NCI-H1436 treated with DMSO at 0.1 percent for 48 hours (cell line): Measurements from ENCODE around the gene CCL24.
"Not testable (repeated sequence)": the region's sequence is repeated elsewhere in the genome, so short reads cannot be mapped to it uniquely, and the experiment has no call there.

Source experiments
- DNase-seq: peaks from one replicate; lab custom pipeline; 2025; lab: John Stamatoyannopoulos, UW

The CCL24 gene, protein sequence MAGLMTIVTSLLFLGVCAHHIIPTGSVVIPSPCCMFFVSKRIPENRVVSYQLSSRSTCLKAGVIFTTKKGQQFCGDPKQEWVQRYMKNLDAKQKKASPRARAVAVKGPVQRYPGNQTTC

DNA sequence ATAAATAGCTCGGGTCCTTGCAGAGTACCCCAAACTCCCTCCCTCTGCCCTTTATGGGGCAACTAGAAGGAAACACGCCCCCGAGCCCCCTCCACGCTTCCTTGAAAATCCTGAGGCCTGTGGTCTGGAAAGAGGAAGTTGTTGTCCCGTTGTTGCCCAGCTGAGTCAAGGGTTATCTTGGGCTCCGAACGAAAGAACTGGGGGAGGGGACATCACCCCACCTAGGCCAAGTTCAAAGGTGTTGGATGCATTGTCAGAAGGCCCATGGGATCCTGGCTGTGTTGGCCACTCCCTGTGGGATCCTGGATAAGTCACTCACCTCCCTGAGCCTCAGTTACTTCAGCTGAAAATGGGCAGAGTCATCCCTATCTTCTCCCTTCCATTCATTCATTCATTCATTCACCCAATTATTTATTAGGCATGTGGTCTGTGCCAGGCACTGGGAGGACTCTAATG is at the start of gene CCL24:
CCL24 (minus strand) TSS at position 26 of the 456 bp plus-strand sequence. CDS start 91 bp downstream, outside the sequence.
- no peak for DNase-seq

DNA sequence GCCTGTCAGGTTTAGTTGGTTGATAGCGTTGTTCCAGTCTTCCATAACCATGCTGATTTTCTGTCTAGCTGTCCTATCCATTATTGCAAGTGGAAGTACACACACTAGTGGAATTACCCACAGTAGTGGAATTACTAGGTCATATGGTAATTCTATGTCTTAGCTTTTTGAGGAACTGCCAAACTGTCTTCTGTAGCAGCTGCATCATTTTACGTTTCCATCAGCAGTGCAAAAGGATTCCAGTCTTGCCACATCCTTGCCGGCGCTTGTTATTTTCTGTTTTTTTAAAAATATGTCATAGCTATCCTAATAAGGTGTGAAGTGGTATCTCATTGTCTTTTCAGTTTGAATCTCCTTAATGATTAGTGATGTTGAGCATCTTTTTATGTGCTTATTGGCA is 48.0 kb upstream of the CCL24 start:
- DNase-seq = no peak

DNA sequence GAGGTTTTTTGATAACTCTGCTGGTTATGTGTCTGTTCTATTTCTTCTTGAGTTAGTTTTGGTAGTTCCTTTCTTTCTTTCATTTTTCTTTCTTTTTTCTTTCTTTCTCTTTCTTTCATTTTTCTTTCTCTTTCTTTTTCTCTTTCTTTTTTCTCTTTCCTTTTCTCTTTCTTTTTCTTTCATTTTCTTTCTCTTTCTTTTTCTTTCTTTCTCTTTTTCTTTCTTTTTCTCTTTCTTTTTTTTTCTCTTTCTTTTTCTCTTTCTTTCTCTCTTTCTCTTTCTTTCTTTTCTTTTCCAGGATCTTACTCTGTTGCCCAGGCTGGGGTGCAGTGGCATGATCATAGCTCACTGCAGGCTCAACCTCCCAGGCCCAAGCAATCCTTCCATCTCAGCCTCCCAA is 44.8 kb upstream of the CCL24 start:
- DNase-seq = no peak

GRCh38 chr7:75856536-75856935 is 42.9 kb upstream of the CCL24 start:
- no peak for DNase-seq

- DNase-seq = not testable (repeated sequence)
Observed at GRCh38 chr7:75854813-75855345, 41.3 kb upstream of the CCL24 start.

GRCh38 chr7:75854233-75854632 is 40.6 kb upstream of the CCL24 start:
- DNase-seq = no peak

GRCh38 chr7:75850235-75850634 is 36.6 kb upstream of the CCL24 start:
- DNase-seq = no peak

GRCh38 chr7:75849573-75849972 is 36.0 kb upstream of the CCL24 start:
- no peak for DNase-seq

DNA sequence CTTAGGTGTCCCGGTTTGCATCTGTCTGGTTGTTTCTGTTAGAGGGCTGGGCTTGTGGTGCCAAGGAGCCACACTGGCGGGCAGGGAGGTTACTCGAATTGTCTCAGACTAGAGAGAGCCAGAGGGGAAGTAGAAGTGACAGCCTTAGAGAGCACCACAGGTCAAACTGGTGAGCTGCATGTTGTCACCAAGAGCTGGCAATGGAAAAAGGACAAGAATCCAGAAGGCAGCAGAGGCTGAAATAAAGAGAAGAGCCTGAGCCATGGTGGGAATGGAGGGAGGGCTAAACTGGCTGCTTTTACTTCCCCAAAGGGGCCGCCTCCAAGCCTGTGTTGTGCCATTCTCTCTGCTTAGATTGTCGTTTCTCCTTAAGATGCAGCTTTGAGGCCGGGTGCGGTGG is 34.1 kb upstream of the CCL24 start:
- DNase-seq = no peak

DNA sequence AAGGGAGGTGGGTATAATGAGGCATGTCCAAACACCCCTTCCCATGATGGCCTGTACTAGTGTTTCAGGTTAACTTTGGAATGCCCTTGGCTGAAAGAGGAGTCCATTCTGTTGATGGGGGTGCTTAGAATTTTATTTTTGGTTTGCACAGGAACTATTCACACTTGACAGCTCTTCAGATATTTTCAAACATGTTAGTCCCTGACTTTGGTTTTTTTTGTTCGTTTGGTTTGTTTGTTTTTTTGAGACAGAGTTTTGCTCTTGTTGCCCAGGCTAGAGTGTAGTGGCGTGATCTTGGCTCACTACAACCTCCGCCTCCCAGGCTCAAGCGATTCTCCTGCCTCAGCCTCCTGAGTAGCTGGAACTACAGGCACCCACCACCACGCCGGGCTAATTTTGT is 31.5 kb upstream of the CCL24 start:
- not testable (repeated sequence) for DNase-seq

- DNase-seq = no peak
Observed at GRCh38 chr7:75844158-75844557, 30.6 kb upstream of the CCL24 start.

DNA sequence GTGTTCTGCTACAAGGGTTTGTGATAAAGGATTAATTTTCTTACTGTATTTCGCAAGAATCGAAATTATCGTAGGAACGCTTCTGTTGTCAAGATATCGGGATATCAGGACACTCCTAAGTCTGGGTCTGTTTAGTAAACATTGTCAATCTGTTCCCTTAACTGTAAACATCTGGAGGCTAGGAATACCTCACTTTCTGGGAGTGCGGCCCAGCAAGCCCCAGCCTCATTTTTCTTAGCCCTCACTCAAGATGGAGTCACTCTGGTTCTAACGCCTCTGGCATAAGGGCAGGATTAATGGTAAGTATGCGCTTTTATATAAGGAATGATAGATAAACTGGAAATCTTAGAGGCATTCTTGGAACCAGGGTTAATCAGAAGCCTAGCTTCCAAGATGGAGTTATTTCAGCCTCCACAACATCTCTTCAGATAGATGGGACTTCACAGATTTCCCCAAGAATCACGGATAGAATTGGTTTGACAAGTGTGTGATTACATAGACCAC is 30.1 kb upstream of the CCL24 start:
- no peak for DNase-seq

DNA sequence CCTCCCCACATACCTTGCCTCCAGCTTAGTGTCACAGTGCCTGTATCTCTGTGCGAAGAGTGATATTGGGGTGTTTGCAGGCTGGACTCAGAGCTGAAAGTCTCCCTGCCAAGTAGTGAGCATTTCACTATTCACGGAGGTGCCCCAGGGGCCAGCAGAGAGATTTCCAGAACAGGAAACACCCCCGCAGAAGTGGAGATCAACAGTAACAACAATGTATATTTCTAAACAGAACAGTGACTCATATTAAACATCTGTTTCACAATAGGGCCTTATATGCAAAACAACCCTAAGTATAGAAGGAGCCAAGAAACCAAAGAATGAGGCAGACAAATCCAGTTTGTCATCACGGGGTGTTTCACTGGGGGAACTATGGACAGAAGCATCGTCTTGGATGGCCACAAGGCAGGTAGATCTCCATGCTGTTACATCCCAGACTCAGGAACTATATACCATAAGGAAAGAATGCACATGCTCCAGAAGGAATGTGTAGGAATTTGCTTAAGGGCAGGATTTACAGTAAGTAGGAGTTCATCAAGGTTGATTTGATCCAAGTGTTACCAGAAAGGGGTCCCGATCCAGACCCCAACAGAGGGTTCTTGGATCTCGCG is 29.3 kb upstream of the CCL24 start:
- DNase-seq = no peak

- DNase-seq = no peak
Observed at GRCh38 chr7:75840029-75840428, 26.4 kb upstream of the CCL24 start.

DNA sequence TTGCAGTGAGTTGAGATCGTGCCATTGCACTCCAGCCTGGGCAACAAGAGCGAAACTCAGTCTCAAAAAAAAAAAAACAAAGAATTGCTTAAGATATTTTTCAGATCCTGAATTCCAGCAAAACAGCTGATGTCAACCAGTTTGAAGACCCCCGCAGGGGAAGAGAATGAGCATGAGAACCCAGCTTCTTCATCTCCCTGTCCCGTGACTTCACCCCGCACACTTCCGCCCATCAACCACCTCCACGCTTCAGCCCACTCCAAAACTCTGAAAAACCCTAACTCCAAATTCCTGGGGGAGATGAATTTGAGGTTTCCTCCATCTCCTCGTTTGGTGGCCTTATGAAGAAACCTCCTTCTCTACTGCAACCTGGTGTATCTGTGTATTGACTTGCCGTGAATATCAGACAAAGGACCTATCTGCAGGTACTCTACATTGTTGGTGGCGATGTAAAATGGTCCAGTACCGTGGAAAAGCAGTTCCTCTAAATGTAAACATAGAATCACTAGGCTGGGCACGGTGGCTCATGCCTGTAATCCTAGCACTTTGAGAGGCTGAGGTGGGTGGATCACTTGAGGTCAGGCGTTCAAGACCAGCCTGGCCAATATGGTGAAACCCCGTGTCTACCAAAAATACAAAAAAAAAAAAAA is 24.8 kb upstream of the CCL24 start:
- not testable (repeated sequence) for DNase-seq

GRCh38 chr7:75836798-75837197 is 23.2 kb upstream of the CCL24 start:
- DNase-seq = no peak

GRCh38 chr7:75835688-75836285 is 22.2 kb upstream of the CCL24 start:
- no peak for DNase-seq

GRCh38 chr7:75833662-75834061 is 20.1 kb upstream of the CCL24 start:
- not testable (repeated sequence) for DNase-seq

GRCh38 chr7:75830978-75831377 is 17.4 kb upstream of the CCL24 start:
- no peak for DNase-seq

DNA sequence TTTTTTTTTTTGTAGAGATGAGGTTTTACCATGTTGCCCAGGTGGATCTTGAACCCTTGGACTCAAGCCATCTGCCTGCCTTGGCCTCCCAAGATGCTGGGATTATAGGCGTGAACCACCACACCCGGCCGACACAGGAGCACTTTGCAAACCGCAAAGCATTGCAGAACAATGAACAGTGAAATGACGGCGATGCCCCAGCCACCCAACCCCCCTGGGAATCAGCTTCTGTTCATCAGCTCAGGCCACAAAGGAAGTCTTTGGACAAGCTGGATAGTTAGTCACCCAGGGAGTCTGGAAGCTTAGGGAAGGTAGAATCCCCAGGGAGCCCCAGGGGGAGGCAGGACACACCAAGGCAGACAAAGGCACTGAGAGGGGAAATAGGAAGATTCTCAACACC is 16.1 kb upstream of the CCL24 start:
- not testable (repeated sequence) for DNase-seq

GRCh38 chr7:75823198-75823910 is 9.7 kb upstream of the CCL24 start:
- no peak for DNase-seq

- no peak for DNase-seq
Observed at GRCh38 chr7:75820688-75821087, 7.1 kb upstream of the CCL24 start.
